Endothelial cell (in vitro differentiated cells): Measurements from ENCODE around the gene CBX2. TPM values are rescaled to one million over a fixed set of nuclear protein-coding genes. Genes with fewer than 3 reads are reported as not detected.
A peak's percentile ranks its signal among the peaks of the same experiment; 100 is the strongest.

Experiments used
- DNase-seq: peaks from one replicate; pipeline ENCODE4 v3.0.0; 2021; ENCODE audit warnings: low spot score
- H3K27ac Mint-ChIP-seq: one replicate; pipeline ENCODE4 v1.8.0; 2021; ENCODE audit warnings: mixed read lengths, inconsistent platforms; ENCODE audit not compliant: unreplicated experiment
- H3K27me3 Mint-ChIP-seq: one replicate; pipeline ENCODE4 v1.8.0; 2021; ENCODE audit warnings: mild to moderate bottlenecking, moderate library complexity, mixed read lengths, inconsistent platforms; ENCODE audit not compliant: unreplicated experiment
- H3K36me3 Mint-ChIP-seq: one replicate; pipeline ENCODE4 v1.8.0; 2021; ENCODE audit warnings: mild to moderate bottlenecking, low read depth, mixed read lengths, inconsistent platforms; ENCODE audit not compliant: unreplicated experiment
- H3K4me1 Mint-ChIP-seq: one replicate; pipeline ENCODE4 v1.8.0; 2021; ENCODE audit warnings: mild to moderate bottlenecking, mixed read lengths, inconsistent platforms; ENCODE audit not compliant: unreplicated experiment
- H3K4me3 Mint-ChIP-seq: one replicate; pipeline ENCODE4 v1.8.0; 2021; ENCODE audit warnings: mild to moderate bottlenecking, mixed read lengths, inconsistent platforms; ENCODE audit not compliant: unreplicated experiment
- H3K9me3 Mint-ChIP-seq: one replicate; pipeline ENCODE4 v1.8.0; 2021; ENCODE audit warnings: mixed read lengths, inconsistent platforms; ENCODE audit not compliant: unreplicated experiment
- long read RNA-seq: library from polyadenylated mRNA; unstranded; transcript quantifications from one replicate; pipeline ENCODE4 v2.0.0, GENCODE V29; 2020; ENCODE audit not compliant: unreplicated experiment
- total RNA-seq: library from RNA; stranded (reverse); fragmentation: NEBNext Ultra II Directional; extraction: Animal tissue kit (Norgen Biotek cat#: 25700); gene quantifications from one replicate; pipeline ENCODE4 v1.2.1, GENCODE V29; 2021; ENCODE audit not compliant: unreplicated experiment
- TF ChIP-seq, protein P1 (sequence below): fragments of 200-600 bp; sonication (generic); IDR thresholded peaks from one replicate; pipeline ENCODE4 v1.5.0; 2021; ENCODE audit warnings: antibody characterized with exemption; ENCODE audit not compliant: unreplicated experiment

The CBX2 gene
- 50.0 TPM for total RNA-seq
- long read RNA-seq, full-length matches to known transcripts = 6 of 9 reads
- long read RNA-seq, partial matches to known transcripts = 0 of 9 reads
- long read RNA-seq, other reads (novel, unspliced or antisense) = 3 of 9 reads

DNA sequence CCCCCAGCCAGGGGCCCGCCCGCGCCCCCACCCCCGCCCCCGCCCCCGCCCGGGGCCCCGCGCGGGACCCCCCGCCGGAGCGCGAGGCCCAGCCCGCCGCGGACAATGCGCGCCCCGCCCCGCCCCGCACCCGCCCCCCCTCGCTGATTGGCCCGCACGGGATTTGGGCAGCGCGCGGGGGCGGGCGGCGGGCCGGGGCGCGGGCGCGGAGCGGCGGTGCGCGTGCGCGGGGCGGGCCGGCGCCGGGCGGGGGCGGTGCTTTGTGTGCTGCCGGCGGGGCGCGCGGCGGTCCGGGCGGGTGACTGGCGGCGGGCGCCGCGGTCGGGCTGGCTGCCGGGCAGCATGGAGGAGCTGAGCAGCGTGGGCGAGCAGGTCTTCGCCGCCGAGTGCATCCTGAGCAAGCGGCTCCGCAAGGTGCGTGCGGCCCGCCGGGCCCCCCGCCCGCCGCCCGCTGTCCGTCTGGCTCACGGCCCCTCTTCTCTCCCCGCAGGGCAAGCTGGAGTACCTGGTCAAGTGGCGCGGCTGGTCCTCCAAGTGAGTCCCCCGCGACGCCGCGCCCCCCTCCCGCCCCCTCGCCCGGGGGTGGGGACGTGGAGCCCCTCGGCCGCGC lies at the start of gene CBX2:
CBX2 (plus strand) TSS at position 255 of the 610 bp plus-strand sequence; CDS start at position 343, 88 bp downstream.
- Mint-ChIP-seq H3K4me1 (peaks cover 54% of the 10 kb centered on the region), H3K27ac (peak within 1 kb of the TSS; percentile 82), H3K9me3 (no peaks in the 10 kb centered on the region)

GRCh38 chr17:79728169-79728907 lies 49.6 kb upstream of the CBX2 start:
- H3K36me3 Mint-ChIP-seq = no peaks in the 10 kb centered on the region
- H3K4me1 Mint-ChIP-seq = peaks cover 4% of the 10 kb centered on the region
- H3K27me3 Mint-ChIP-seq = peaks cover 3% of the 10 kb centered on the region
- TF ChIP-seq, protein P1, sequence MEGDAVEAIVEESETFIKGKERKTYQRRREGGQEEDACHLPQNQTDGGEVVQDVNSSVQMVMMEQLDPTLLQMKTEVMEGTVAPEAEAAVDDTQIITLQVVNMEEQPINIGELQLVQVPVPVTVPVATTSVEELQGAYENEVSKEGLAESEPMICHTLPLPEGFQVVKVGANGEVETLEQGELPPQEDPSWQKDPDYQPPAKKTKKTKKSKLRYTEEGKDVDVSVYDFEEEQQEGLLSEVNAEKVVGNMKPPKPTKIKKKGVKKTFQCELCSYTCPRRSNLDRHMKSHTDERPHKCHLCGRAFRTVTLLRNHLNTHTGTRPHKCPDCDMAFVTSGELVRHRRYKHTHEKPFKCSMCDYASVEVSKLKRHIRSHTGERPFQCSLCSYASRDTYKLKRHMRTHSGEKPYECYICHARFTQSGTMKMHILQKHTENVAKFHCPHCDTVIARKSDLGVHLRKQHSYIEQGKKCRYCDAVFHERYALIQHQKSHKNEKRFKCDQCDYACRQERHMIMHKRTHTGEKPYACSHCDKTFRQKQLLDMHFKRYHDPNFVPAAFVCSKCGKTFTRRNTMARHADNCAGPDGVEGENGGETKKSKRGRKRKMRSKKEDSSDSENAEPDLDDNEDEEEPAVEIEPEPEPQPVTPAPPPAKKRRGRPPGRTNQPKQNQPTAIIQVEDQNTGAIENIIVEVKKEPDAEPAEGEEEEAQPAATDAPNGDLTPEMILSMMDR = no peak
- no peaks in the 10 kb centered on the region for H3K9me3 Mint-ChIP-seq
- DNase-seq = peak; percentile 81
- H3K4me3 Mint-ChIP-seq = no peak overlapping the region
- no peak overlapping the region for H3K27ac Mint-ChIP-seq

More for the DNA sequence above, at the start of gene CBX2:
- TF ChIP-seq, protein P1 = no peak
- peaks cover 18% of the 10 kb centered on the region for H3K27me3 Mint-ChIP-seq
- H3K4me3 Mint-ChIP-seq = peak within 1 kb of the TSS; percentile 96
- H3K36me3 Mint-ChIP-seq = peaks cover 26% of the 10 kb centered on the region
- peak; percentile 90 for DNase-seq

DNA sequence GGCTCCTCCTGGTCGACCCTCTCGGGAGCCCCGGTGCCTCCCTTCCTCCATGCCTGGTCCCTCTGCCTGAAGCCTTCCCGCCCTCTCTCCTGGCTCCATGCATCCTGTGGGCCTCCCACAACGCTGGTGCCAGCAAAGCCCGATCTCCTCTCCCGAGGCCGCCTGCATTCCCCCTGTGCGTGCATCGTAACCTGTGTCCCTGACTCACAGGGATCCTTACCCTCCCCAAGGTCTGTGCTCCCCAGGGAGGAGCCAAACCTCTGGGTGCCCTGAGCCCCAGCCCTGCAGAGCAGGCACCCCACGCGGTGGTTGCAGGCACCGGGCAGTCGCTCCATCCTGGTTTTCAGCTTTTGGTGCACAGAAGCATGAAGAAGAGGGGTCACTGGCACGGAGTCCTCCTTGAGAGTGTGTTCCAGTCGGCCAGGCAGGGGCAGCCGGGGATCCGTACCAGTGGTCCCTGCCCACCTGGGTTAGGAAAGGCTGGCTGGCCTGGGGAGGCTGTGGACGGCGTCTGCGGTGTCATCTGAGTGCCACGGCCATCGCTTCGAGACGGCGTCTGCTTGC lies 49.0 kb upstream of the CBX2 start:
- TF ChIP-seq, protein P1 = no peak
- H3K27me3 Mint-ChIP-seq = peaks cover 4% of the 10 kb centered on the region
- H3K36me3 Mint-ChIP-seq = no peaks in the 10 kb centered on the region
- DNase-seq = no peak
- H3K4me3 Mint-ChIP-seq = no peak overlapping the region
- no peak overlapping the region for H3K27ac Mint-ChIP-seq
- peaks cover 4% of the 10 kb centered on the region for H3K4me1 Mint-ChIP-seq
- no peaks in the 10 kb centered on the region for H3K9me3 Mint-ChIP-seq

GRCh38 chr17:79729761-79730160 lies 48.2 kb upstream of the CBX2 start:
- no peak overlapping the region for H3K4me3 Mint-ChIP-seq
- H3K27ac Mint-ChIP-seq = no peak overlapping the region
- TF ChIP-seq, protein P1 = no peak
- H3K4me1 Mint-ChIP-seq = peaks cover 4% of the 10 kb centered on the region
- no peaks in the 10 kb centered on the region for H3K9me3 Mint-ChIP-seq
- no peak for DNase-seq
- no peaks in the 10 kb centered on the region for H3K36me3 Mint-ChIP-seq
- H3K27me3 Mint-ChIP-seq = peaks cover 4% of the 10 kb centered on the region
